Lower lobe of right lung (tissue), 2 donors: ENCODE measurements around the gene BRAF. TPM values are rescaled to one million over a fixed set of nuclear protein-coding genes. Genes with fewer than 3 reads are reported as not detected.
A peak's percentile ranks its signal among the peaks of the same experiment; 100 is the strongest.
"Not testable (repeated sequence)": the region's sequence is repeated elsewhere in the genome, so short reads cannot be mapped to it uniquely, and the experiment has no call there.

Source experiments
- ATAC-seq, 2 donors: fragments of 200-7000 bp; cut with Tn5 transposase; one replicate each; pipeline ENCODE4 v1.9.1; 2020 to 2022; ENCODE audit warnings: mild to moderate bottlenecking in 2 of 2, moderate library complexity in 2 of 2
- DNase-seq: peaks from one replicate; pipeline ENCODE4 v3.0.0-alpha.2; 2020
- H3K27ac ChIP-seq: fragments of 200-600 bp; one replicate; pipeline ENCODE4 v1.8.0; 2022
- H3K27me3 ChIP-seq: fragments of 200-600 bp; one replicate; pipeline ENCODE4 v1.8.0; 2022; ENCODE audit warnings: low read depth
- H3K36me3 ChIP-seq: fragments of 200-600 bp; one replicate; pipeline ENCODE4 v1.8.0; 2022; ENCODE audit warnings: mild to moderate bottlenecking
- H3K4me1 ChIP-seq: fragments of 200-600 bp; one replicate; pipeline ENCODE4 v1.8.0; 2022
- H3K4me3 ChIP-seq: fragments of 200-600 bp; one replicate; pipeline ENCODE4 v1.8.0; 2022; ENCODE audit warnings: mild to moderate bottlenecking
- H3K9me3 ChIP-seq: fragments of 200-600 bp; one replicate; pipeline ENCODE4 v1.8.0; 2022
- CTCF ChIP-seq: fragments of 200-600 bp; IDR thresholded peaks from one replicate; pipeline ENCODE4 v1.8.0; 2022; ENCODE audit warnings: antibody characterized with exemption, mild to moderate bottlenecking
- intact Hi-C: fragments of 100-400 bp; cut with DNase I; formaldehyde crosslinking; loops from one replicate; pipeline ENCODE4 v1.11.0; 2022
- total RNA-seq: library from RNA; stranded (reverse); fragmentation: NEBNext Ultra II Directional; extraction: Animal tissue kit (Norgen Biotek cat#: 25700); gene quantifications from one replicate; pipeline ENCODE4 v1.2.1, GENCODE V29; 2021
- donor health status: DM: no; HTN: yes; CAD: no; lungs with severe emphysema.

Gene BRAF
- total RNA-seq, 1 donor from 2014 or later: 43.0 TPM

GRCh38 chr7:140928491-140929309 is 4.0 kb upstream of the BRAF start:
- TF ChIP-seq CTCF: no peak
- no peaks in the 10 kb centered on the region for H3K36me3 ChIP-seq
- no peak overlapping the region for H3K4me3 ChIP-seq
- H3K4me1 ChIP-seq: peaks cover 7% of the 10 kb centered on the region
- no peaks in the 10 kb centered on the region for H3K27me3 ChIP-seq
- ATAC-seq: no peak
- intact Hi-C loops: no loop called here
- no peak for DNase-seq
- no peak overlapping the region for H3K27ac ChIP-seq
- no peaks in the 10 kb centered on the region for H3K9me3 ChIP-seq

GRCh38 chr7:140927945-140928344 is 3.2 kb upstream of the BRAF start:
- H3K27me3 ChIP-seq, DNase-seq, ATAC-seq, intact Hi-C loops, H3K36me3 ChIP-seq, H3K9me3 ChIP-seq, H3K27ac ChIP-seq, H3K4me3 ChIP-seq: not testable (repeated sequence)
- H3K4me1 ChIP-seq: peaks cover 14% of the 10 kb centered on the region

- intact Hi-C loops: no loop called here
- peaks cover 20% of the 10 kb centered on the region for H3K4me1 ChIP-seq
These were observed 2.6 kb upstream of the BRAF start for GRCh38 chr7:140927351-140927750.

GRCh38 chr7:140926021-140926817 is 1.5 kb upstream of the BRAF start:
- intact Hi-C loops: no loop called here
- H3K27ac ChIP-seq: no peak overlapping the region

More at GRCh38 chr7:140927351-140927750, 2.6 kb upstream of the BRAF start:
- Histone ChIP-seq H3K4me3 (no peak overlapping the region), H3K36me3 (no peaks in the 10 kb centered on the region), H3K27me3 (no peaks in the 10 kb centered on the region), H3K9me3 (no peaks in the 10 kb centered on the region), H3K27ac (no peak overlapping the region)
- no peak for ATAC-seq
- no peak for DNase-seq
- no peak for TF ChIP-seq CTCF

GRCh38 chr7:140924019-140924820 is 509 bp downstream of the BRAF start:
- Histone ChIP-seq H3K27me3 (no peaks in the 10 kb centered on the region), H3K36me3 (no peaks in the 10 kb centered on the region), H3K4me1 (peaks cover 36% of the 10 kb centered on the region), H3K4me3 (peak overlapping the region; percentile 92), H3K9me3 (no peaks in the 10 kb centered on the region), H3K27ac (peak overlapping the region; percentile 99)
- TF ChIP-seq CTCF: peak; percentile 44
- intact Hi-C loops: no loop called here
- DNase-seq (peak; percentile 85), ATAC-seq (peak; percentile 87 to 90)

More at GRCh38 chr7:140926021-140926817, 1.5 kb upstream of the BRAF start:
- ATAC-seq (peak in 1 of 2 donors; percentile 5), DNase-seq (no peak)
- H3K27me3 ChIP-seq: no peaks in the 10 kb centered on the region
- TF ChIP-seq CTCF: no peak
- H3K9me3 ChIP-seq: no peaks in the 10 kb centered on the region
- no peaks in the 10 kb centered on the region for H3K36me3 ChIP-seq
- H3K4me1 ChIP-seq: peaks cover 29% of the 10 kb centered on the region
- no peak overlapping the region for H3K4me3 ChIP-seq
